ENCODE results near the gene RASSF8. TPM values are rescaled to one million over a fixed set of nuclear protein-coding genes. Genes with fewer than 3 reads are reported as not detected.
A peak's percentile ranks its signal among the peaks of the same experiment; 100 is the strongest.

RASSF8 gene
- total and polyA plus RNA-seq, 2 donors (not counting 3 experiments of a cell fraction or from before 2014, with no cell fraction given), result 11.1 to 59.3 TPM

GRCh38 chr12:26113181-26113654, 154.7 kb downstream of the RASSF8 start:
- Histone ChIP-seq H3K4me3 (replicated peaks in 1 of 3; ENCODE audit: insufficient read depth in 1 of 3, low read depth in 1 of 3, low read length in 3 of 3) (no peak overlapping the region), H3K79me2 (ENCODE audit: control insufficient read depth, insufficient read depth, low read length) (no peaks in the 10 kb centered on the region), H3K27me3 (ENCODE audit: control insufficient read depth in 2 of 2, insufficient read depth in 2 of 2, low read length in 2 of 2) (no peaks in the 10 kb centered on the region), H3K9ac (replicated peaks; ENCODE audit: extremely low read depth, insufficient read depth, low read length) (no peak overlapping the region), H3K36me3 (ENCODE audit: control insufficient read depth in 2 of 2, extremely low read depth in 1 of 2, insufficient read depth in 2 of 2, low read length in 2 of 2) (no peaks in the 10 kb centered on the region), H3K27ac (ENCODE audit: insufficient read depth, low read depth, low read length) (no peak overlapping the region), H3K4me1 (ENCODE audit: control insufficient read depth, extremely low read depth, insufficient read depth, low read length) (peaks cover 13% of the 10 kb centered on the region), H2AFZ (ENCODE audit: low read depth, low read length) (no peak overlapping the region), H3K9me1 (replicated peaks; ENCODE audit: control insufficient read depth, extremely low read depth, insufficient read depth, low read length) (no peaks in the 10 kb centered on the region), H4K20me1 (replicated peaks; ENCODE audit: control insufficient read depth, extremely low read depth, insufficient read depth, low read length) (no peaks in the 10 kb centered on the region), H3K4me2 (ENCODE audit: insufficient read depth, low read length) (peak overlapping the region; percentile 82), H3K9me3 (replicated peaks; ENCODE audit: control insufficient read depth, insufficient read depth, low read length) (no peaks in the 10 kb centered on the region)
- FAIRE-seq, result no peak
- dilution Hi-C loops (cut with MboI; ENCODE audit: extremely low pct_ligation_motif_present, low sequenced_read_pairs) (no loop called here), intact Hi-C loops (cut with micrococcal nuclease) (no loop called here)
- BruUV-seq (replicated peaks), result no TSS peak
- CTCF ChIA-PET, result interaction anchor here (1.3 kb wide), 1 partner anchor 10 kb away, joined by 4 read pairs; no protein-coding TSS in a partner anchor
- POLR2A ChIA-PET, result no interaction called here
- no peak for TF ChIP-seq FOS (IDR thresholded peaks at IDR 0.05; ENCODE audit: borderline replicate concordance, insufficient read depth, low read length)
- TF ChIP-seq CTCF (IDR thresholded peaks at IDR 0.05; ENCODE audit: extremely low read depth in 1 of 2, insufficient read depth in 1 of 2, low read depth in 1 of 2, low read length in 2 of 2), result no peak
- no peak for TF ChIP-seq JUN (IDR thresholded peaks at IDR 0.05; ENCODE audit: borderline replicate concordance, insufficient read depth, insufficient read length, low read depth)
- TF ChIP-seq MAX (IDR thresholded peaks at IDR 0.05; ENCODE audit: insufficient read depth, insufficient read length), result no peak
- no peak for TF ChIP-seq EZH2 (IDR thresholded peaks at IDR 0.05; ENCODE audit: borderline replicate concordance, low read depth, low read length, severe bottlenecking)
- TF ChIP-seq GATA2 (IDR thresholded peaks at IDR 0.05; ENCODE audit: insufficient read depth, insufficient read length, low read depth, low read length), result no peak
- no peak for TF ChIP-seq POLR2A (IDR thresholded peaks at IDR 0.05; ENCODE audit: low read depth, low read length)
- TF ChIP-seq MYC (IDR thresholded peaks at IDR 0.05; ENCODE audit: low read depth, low read length), result no peak
- TF ChIP-seq POLR2AphosphoS5 (IDR thresholded peaks at IDR 0.05; ENCODE audit: insufficient read depth, low read depth, low read length), result no peak
- no peak for DNase-seq (ENCODE audit: low read depth, low spot score)

All from endothelial cell of umbilical vein (primary cell).